T-helper 2 cell (primary cell): ENCODE measurements around the gene FAM20B.

Source experiments
- DNase-seq, 5 experiments: peaks; one replicate each; pipeline versions ENCODE4 v3.0.0 to v3.0.0-alpha.2; 2012 to 2022

The FAM20B gene

DNA sequence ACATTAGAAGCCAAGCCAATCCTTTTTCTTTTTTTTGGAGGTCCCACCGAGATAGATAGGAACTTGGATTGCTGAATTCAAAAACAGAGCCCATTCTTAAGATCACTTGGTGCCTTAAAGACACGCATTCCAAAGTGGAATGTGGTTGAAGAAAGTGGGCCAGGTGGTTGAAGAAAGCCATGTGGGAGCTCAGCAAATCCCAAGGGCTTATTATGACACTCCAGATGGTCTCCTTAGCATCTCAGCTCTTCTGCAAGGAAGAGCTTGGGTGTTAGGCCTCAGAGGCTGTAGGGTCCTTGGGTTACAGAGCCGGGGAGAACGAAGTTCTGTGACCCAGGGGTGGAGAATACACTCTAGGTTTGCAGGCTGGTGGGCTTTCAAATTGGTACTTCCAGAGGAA lies 69.7 kb downstream of the FAM20B start:
- DNase-seq, result no peak

DNA sequence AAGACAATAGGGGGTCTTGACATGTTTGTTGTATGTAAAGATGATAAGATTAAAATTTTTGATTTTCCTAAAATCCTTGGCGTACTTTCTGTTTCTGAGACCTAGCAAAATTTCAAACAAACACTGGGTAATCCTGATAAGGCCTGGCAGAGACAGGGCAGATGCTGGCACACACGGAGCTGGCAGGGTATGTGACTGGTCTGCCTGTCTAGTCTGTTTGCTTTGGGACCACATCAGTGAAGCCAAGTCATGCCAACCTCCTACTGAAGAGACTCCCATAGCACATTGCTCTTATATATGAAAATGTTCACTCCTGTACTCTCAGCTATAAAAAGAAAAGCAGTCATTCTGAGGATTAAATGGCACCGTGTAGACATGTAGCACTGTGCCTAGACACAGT lies 70.2 kb downstream of the FAM20B start:
- no peak for DNase-seq

DNA sequence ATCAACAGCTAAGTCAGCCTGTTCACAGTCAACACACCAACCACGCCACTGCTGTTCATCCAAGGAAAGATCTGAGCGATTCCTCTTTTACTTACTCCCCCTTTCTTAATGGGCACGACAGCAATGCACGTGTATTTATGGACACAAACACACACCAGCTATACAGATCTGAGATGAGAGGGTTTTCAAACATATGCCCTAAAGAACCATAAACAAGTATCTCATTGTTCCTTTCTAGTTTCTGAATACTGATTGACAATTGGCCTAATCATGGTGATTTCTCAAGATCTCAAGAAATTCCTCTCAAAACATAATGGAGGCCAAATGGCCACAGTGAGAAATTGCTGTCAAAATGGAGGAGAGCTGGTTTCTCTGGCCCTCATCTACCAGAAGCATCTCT lies 74.2 kb downstream of the FAM20B start:
- no peak for DNase-seq

DNA sequence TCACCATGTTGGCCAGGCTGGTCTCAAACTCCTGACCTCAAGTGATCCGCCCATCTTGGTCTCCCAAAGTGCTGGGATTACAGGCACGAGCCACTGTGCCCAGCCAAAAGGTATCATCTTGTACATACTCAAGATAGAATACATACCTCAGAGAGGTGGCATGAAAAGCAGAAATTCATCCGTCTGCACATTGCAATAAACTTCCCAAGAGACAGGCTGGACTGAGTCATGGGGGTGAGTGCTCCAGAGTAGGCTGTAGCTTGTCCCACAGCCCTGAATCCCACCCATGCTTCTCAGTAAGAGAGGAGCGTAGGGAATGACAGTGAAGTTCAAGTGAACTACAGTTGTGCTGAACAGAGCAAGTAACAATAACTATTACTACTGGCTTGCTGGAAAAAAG lies 75.9 kb downstream of the FAM20B start:
- DNase-seq, result no peak

DNA sequence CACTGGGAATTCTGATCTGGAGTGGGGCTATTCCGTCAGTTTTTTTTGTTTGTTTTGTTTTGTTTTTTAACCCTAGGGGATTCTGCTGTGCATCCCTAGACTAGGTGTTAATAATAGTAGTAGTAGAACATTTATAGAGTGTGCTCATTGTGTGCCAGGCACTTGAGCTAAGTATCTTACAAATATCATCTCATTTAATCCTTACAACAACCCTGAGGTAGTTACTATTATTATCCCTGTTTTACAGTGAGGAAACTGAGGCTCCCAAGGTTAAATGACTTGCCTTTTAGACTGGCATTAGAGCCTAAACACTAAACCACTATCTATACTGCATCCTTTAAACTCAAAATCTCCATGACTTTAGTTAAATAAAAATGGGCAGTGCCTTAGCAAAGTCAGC lies 78.3 kb downstream of the FAM20B start:
- DNase-seq, result no peak

DNA sequence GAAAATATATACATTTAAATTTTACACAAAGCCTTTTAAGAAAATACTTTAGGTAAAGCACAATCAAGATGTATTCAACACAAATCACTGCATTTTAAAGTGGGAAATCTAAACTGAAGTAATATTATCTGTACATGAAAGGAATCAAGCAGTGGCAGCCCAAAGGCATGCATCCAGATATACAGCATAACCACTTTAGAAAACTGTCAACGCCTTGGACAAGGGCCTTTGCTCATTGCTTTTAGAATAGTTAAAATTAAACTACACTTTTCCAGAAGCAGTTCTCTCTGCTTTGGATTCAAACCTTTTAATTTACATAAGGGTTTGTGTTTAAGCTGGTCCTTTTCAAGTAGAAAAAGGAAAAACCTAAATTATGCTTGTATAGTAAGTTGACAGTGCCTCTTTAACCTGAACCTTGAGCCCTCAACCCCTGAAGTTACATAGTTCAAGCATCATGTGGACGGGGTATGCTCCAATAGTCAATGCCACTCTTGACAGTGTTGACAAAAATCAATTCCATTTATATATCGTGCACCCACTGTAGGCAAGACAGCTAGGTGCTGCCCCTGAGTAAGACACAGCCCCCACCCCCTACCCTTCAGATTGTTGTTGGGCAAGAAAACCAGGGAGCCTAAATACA lies 79.0 kb downstream of the FAM20B start:
- DNase-seq, result no peak

DNA sequence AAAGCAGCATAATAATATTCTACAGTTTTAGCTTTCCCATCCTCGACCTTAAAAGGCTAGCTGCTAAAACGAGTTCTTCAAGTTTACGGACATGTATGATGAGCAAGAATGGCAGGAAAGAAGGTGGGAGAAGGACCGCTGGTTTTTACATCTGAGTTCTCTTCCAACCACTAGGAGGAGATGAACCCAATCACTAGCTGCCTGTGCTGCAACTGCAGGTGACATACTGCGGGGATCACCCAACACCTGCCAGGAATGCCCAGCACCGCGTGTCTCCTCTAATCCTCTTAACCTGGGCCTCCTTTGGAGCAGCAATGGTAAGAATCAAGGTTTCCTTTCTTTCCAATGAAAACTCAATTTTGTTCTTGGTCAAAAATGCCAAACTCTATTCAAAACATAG lies 79.7 kb downstream of the FAM20B start:
- DNase-seq, result peak in 1 of 5 experiments; percentile 14

DNA sequence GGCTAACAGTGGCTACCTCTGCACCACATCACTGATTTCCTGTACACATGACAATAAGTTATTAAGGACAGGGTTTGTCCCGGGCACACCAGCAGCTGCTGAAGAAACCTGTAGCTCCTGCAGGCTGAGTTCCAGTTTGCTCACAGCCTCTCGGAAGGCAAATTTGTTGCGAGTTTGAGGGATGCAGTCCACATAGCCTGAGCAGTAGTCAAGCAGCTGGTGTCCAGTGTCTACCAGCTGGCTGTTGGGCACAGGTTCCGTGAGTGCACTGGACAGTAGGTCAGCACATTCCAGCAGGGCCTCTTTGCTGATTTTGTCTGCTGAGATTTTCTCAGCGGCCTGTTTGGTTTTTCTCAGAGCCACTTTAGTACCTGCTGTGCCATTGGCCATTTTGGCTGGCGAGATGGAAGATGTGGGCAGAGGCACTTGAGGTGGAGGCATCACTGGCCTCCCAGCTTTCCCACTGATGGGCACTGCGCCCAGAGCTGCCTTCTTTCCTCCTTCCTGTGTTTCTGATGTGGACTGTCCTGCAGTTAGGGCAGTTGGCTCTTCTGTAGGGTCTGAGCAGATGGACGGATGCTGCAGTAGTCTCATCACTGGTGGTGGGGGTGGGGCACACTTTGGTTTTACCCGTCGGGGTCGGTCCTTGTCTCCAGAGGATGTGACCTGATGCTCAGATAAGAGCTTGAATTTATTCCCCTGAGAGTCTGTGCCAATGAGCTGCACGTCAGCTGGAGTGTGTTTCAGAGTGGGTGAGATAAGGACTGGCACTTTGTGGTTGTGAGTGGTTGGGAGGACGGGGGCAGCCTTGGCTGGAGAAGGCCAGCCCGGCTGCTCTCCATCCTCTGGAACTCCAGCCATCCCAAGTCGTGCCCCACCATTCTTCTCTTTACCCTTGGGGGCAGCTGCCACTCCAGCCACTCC lies 82.3 kb downstream of the FAM20B start:
- DNase-seq, result no peak

DNA sequence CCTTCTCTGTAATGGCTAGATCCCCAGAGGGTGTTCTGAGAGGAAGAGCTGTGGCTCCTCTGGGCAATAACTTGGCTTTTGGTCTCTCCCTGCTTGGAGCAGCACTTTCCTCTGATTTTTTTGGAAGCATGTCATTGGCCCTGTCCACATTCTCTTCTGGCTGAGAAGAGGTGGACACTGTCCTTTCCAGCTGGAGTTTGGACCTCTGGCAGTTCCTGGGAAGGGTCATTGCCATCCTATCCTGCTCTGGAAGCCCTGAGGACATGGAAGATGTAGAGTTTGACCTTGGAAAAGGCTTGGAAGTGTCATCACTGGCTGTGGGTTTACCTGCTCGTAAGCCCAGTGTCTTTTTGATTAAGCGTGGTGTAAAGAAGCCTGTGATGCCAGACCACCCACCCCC lies 83.0 kb downstream of the FAM20B start:
- DNase-seq, result no peak

DNA sequence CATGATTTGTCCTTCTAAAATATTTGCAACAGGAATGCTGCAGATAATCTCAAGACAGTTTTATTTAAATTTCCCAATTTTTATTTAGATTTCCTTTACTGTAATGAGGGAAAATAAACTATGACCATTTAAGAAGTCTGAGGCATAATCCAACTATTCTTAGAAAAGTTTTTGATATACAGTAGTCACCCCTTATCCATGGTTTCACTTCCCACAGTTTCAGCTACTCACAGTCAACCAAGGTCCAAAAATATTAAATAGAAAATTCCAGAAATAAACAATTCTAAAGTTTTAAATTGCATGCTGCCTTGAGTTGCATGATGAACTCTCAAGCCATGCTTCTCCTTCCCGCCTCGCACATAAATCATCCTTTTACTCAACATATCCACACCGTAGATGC lies 89.5 kb downstream of the FAM20B start:
- no peak for DNase-seq

DNA sequence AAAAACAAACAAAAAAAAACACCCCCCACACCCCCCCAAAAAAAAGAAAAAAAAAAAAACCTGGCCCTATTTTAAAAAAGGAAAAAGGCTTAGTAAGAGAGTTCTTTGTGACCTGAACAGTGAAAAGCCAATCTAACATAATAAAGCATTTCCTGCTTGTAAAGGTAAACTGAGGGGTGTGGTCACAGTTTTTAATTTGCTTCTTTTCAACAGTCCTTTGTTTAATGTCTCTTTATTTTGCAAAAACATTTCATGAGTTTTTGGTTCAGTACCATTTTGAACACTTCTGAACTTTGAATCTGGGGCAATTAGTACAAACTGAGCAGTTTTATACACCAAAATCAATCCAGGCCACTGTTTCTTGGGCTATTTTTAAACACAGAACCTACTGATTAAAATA lies 93.8 kb downstream of the FAM20B start:
- no peak for DNase-seq

DNA sequence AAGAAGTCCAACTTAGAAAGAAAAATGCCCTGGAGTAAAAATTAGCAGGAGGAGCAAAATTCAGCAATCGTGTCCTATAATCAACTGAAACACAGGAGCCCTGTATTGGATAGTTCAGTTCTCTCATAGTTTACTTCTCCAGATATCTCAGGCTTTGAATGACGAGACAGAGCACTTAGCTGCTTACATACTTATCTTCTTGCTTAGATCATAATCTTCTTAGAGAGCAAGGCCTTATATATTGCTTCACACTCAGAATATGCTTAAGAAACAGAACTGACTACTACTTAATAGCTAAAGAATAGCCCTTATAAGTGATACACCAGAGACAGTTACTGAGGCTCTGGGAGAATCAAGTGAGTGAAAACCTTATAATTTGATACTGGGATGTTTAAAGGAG lies 95.0 kb downstream of the FAM20B start:
- DNase-seq, result no peak

DNA sequence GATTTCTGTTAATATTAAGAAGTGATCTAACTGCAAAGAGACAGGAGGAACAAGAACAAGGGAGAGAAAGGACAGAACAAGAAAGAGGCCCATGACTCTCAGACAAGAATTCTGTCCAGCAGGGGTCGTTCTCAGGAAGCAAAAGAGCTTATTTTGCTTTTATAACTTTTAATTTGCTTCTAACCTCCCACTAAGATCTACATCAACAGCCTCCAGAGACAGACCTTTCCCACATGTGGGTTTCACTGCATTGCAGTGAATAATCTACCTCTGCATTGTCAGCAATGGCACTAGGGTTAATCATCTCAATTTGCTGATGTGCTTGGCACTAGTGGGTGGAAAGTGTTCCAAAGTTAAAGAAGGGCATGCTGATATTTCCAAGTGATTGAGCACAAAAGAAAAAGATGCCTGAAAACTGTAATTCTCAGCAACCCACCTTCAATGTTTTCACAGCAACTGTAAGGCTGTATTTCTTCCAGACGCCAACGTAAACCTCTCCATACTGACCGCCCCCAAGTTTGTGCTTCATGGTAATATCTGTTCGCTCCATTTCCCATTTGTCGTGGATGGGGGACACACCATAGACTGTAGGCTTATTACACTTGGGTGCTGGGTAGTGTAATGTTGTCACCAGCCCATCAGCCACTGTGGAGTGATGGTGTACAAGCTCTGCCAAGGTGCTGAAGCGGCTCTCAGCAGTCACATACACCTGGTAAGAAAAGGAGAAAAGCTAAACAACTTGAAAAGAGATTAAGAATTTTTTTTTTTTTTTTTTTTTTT lies 95.7 kb downstream of the FAM20B start:
- DNase-seq, result peak in 1 of 5 experiments; percentile 59

DNA sequence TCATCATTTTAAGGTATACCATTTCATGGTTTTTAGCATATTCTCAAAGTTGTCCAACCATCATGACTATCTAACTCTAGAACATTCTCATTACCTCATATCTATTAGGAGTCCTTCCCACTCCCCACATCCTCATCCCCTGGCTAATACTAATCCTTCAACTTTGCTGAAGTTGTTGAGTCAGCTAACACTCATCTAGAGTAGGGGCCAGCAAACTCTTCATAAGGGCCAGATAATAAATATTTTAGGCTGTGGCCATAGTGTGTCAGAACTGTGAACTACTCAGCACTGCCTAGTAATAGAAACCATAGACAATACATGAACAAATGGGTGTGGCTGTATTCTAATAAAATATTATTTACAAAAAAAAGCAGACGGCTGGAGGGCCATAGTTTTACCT lies 99.2 kb downstream of the FAM20B start:
- no peak for DNase-seq
